SK-N-SH treated with all-trans-retinoic acid at 6 μM for 48 hours (cell line): Measurements from ENCODE around the gene UBE2Q1.

ENCODE experiments used
- ARNTL ChIP-seq: fragments of 450-650 bp; formaldehyde crosslinking; IDR thresholded peaks from 2 replicates; pipeline ENCODE4 v1.5.0; 2020; ENCODE audit warnings: low read depth, mild to moderate bottlenecking, moderate library complexity, borderline replicate concordance
- BACH2 ChIP-seq: fragments of 250-450 bp; sonication (Bioruptor Pico); IDR thresholded peaks from 2 replicates; pipeline ENCODE4 v1.9.0; 2021; ENCODE audit warnings: mild to moderate bottlenecking, borderline replicate concordance
- ESRRG ChIP-seq: fragments of 250-450 bp; sonication (Bioruptor Pico); IDR thresholded peaks from 2 replicates; pipeline ENCODE4 v1.6.1; 2021; ENCODE audit warnings: mild to moderate bottlenecking
- OSR1 ChIP-seq: fragments of 250-450 bp; sonication (Bioruptor Pico); IDR thresholded peaks from 2 replicates; pipeline ENCODE4 v1.8.0; 2022; ENCODE audit warnings: moderate library complexity, mild to moderate bottlenecking, inconsistent platforms
- PATZ1 ChIP-seq: fragments of 250-450 bp; sonication (Bioruptor Pico); IDR thresholded peaks from 2 replicates; pipeline ENCODE4 v1.8.0; 2020; ENCODE audit warnings: mild to moderate bottlenecking, moderate library complexity, borderline replicate concordance
- RARB ChIP-seq: fragments of 250-450 bp; sonication (Bioruptor Pico); IDR thresholded peaks from 2 replicates; pipeline ENCODE4 v1.8.0; 2021; ENCODE audit warnings: mild to moderate bottlenecking, moderate library complexity
- ZC3H10 ChIP-seq: fragments of 250-450 bp; sonication (Bioruptor Pico); IDR thresholded peaks from 2 replicates; pipeline ENCODE4 v1.5.1; 2021; ENCODE audit warnings: mild to moderate bottlenecking, moderate library complexity
- ZNF565 ChIP-seq: fragments of 450-650 bp; formaldehyde crosslinking; conservative IDR thresholded peaks from 2 replicates; pipeline ENCODE4 v1.5.0; 2020; ENCODE audit warnings: low read depth, mild to moderate bottlenecking, moderate library complexity
- ZNF8 ChIP-seq: fragments of 450-650 bp; formaldehyde crosslinking; IDR thresholded peaks from 2 replicates; pipeline ENCODE4 v1.5.0; 2020; ENCODE audit warnings: mild to moderate bottlenecking, moderate library complexity

DNA sequence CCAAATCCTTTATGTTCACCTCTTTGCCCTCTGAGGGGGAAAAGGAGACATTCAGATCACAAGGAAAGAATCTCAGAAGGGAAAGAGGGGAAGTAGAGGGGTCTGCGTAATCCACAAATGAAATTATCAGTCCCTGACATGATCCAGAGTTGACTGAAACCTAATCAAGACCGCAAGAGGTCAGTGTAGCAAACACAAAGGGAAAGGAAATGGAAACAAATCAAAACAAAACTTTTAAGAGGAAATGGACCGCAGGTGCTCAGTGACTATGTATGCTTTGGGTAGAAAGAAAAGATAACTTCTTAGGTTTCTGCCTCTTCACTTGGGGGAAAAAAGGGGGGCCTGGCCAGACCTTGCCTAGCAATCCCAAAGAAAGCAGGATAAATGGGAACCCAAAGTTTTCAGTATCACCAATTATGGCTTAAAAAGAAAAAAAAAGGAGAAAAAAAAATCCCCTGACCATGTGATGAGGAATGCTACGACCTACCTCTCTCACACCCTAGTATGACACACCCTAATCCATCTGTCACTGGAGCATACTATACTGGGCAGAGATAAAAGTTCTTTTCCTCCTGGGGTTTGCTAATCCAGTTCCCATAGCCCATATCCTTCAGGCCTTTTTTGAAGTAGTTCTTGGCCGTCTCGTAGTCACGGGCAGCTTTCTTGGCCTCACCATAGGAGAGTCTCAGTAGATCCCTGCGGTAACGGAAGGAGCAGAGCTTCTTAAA, 26.0 kb upstream of the UBE2Q1 start:
- TF ChIP-seq RARB (CRISPR knock-in tag) (no peak), OSR1 (CRISPR knock-in tag) (no peak), ESRRG (no peak), BACH2 (no peak), ZNF565 (CRISPR knock-in tag) (no peak), ARNTL (CRISPR knock-in tag) (no peak), ZC3H10 (no peak), ZNF8 (CRISPR knock-in tag) (no peak), PATZ1 (CRISPR knock-in tag) (no peak)
